ENCODE results near the gene ARL5C. TPM values are rescaled to one million over a fixed set of nuclear protein-coding genes. Genes with fewer than 3 reads are reported as not detected.
"Not testable (repeated sequence)": the region's sequence is repeated elsewhere in the genome, so short reads cannot be mapped to it uniquely, and the experiment has no call there.

The ARL5C gene
- total RNA-seq, 1 donor from 2014 or later, result not detected

GRCh38 chr17:39194089-39194984 is 28.4 kb upstream of the ARL5C start:
- DNase-seq, result peak; percentile 87

GRCh38 chr17:39193346-39193745 is 27.4 kb upstream of the ARL5C start:
- peak; percentile 56 for DNase-seq

GRCh38 chr17:39192901-39193300 is 26.9 kb upstream of the ARL5C start:
- no peak for DNase-seq

GRCh38 chr17:39191750-39192510 is 26.0 kb upstream of the ARL5C start:
- DNase-seq, result peak; percentile 81

GRCh38 chr17:39187152-39187830 is 21.3 kb upstream of the ARL5C start:
- no peak for DNase-seq

- DNase-seq, result no peak
These were observed 20.6 kb upstream of the ARL5C start for GRCh38 chr17:39186481-39187002.

- no peak for DNase-seq
These were observed 17.8 kb upstream of the ARL5C start for GRCh38 chr17:39183720-39184119.

GRCh38 chr17:39183045-39183444 is 17.1 kb upstream of the ARL5C start:
- no peak for DNase-seq

- no peak for DNase-seq
These were observed 15.3 kb upstream of the ARL5C start for GRCh38 chr17:39181303-39181702.

GRCh38 chr17:39178536-39178935 is 12.6 kb upstream of the ARL5C start:
- DNase-seq, result no peak

GRCh38 chr17:39177256-39177655 is 11.3 kb upstream of the ARL5C start:
- DNase-seq, result peak; percentile 55

- no peak for DNase-seq
These were observed 9.7 kb upstream of the ARL5C start for GRCh38 chr17:39175695-39176093.

- DNase-seq, result peak; percentile 88
These were observed 9.1 kb upstream of the ARL5C start for GRCh38 chr17:39174920-39175694.

GRCh38 chr17:39173526-39174274 is 7.7 kb upstream of the ARL5C start:
- no peak for DNase-seq

- no peak for DNase-seq
These were observed 7.1 kb upstream of the ARL5C start for GRCh38 chr17:39173080-39173479.

- DNase-seq, result no peak
These were observed 6.0 kb upstream of the ARL5C start for GRCh38 chr17:39171933-39172332.

- DNase-seq, result no peak
These were observed 4.6 kb upstream of the ARL5C start for GRCh38 chr17:39170558-39170957.

- DNase-seq, result no peak
These were observed 4.1 kb upstream of the ARL5C start for GRCh38 chr17:39170109-39170508.

- no peak for DNase-seq
These were observed 3.6 kb upstream of the ARL5C start for GRCh38 chr17:39169518-39169917.

GRCh38 chr17:39169101-39169500 is 3.1 kb upstream of the ARL5C start:
- DNase-seq, result no peak

GRCh38 chr17:39168503-39168902 is 2.5 kb upstream of the ARL5C start:
- DNase-seq, result not testable (repeated sequence)

Measured in tongue (tissue), 2 donors.